Esophagus squamous epithelium (tissue), 5 donors: Measurements from ENCODE around the gene EMC8. TPM values are rescaled to one million over a fixed set of nuclear protein-coding genes. Genes with fewer than 3 reads are reported as not detected.

Source experiments
- DNase-seq: peaks from one replicate; lab custom pipeline; 2025; lab: John Stamatoyannopoulos, UW
- H3K27ac ChIP-seq, 4 donors: fragments of 200-600 bp; sonication (generic); one replicate each; pipeline ENCODE4 v1.5.1; 2016 to 2019; ENCODE audit warnings: mild to moderate bottlenecking in 1 of 4
- H3K27me3 ChIP-seq, 4 donors: fragments of 200-600 bp; sonication (generic); 1 replicate in 3 of 4; 2 replicates in 1 of 4; pipeline versions ENCODE4 v1.5.1 to v1.6.0; 2017 to 2021; ENCODE audit warnings: antibody characterized with exemption in 1 of 4
- H3K36me3 ChIP-seq, 3 donors: fragments of 200-600 bp; sonication (generic); one replicate each; pipeline ENCODE4 v1.5.1; 2016 to 2019
- H3K4me1 ChIP-seq, 3 donors: fragments of 200-600 bp; sonication (generic); one replicate each; pipeline ENCODE4 v1.5.1; 2017 to 2019
- H3K4me3 ChIP-seq, 4 donors: fragments of 200-600 bp; sonication (generic); 1 replicate in 3 of 4; 2 replicates in 1 of 4; pipeline ENCODE4 v1.5.1; 2016 to 2019; ENCODE audit warnings: mild to moderate bottlenecking in 2 of 4, moderate library complexity in 1 of 4
- H3K9me3 ChIP-seq, 3 donors: fragments of 200-600 bp; sonication (generic); one replicate each; pipeline ENCODE4 v1.5.1; 2016 to 2019
- POLR2A ChIP-seq, 4 donors: fragments of 450-650 bp; IDR thresholded peaks; one replicate each; pipeline ENCODE4 v1.6.1; 2017; ENCODE audit warnings: antibody characterized with exemption in 4 of 4, mild to moderate bottlenecking in 4 of 4, moderate library complexity in 3 of 4
- WGBS, 2 donors: methylation state at CpG; one replicate each; pipeline ENCODE4 v1.1.5; 2018; 5-methylcytosine and 5-hydroxymethylcytosine counted together
- intact Hi-C: fragments of 100-400 bp; cut with DNase I; formaldehyde crosslinking; loops from one replicate; pipeline ENCODE4 v1.15.0; 2022
- total RNA-seq, 4 donors: library from RNA; depleted of rRNA; stranded (reverse); fragments of >200 nt; gene quantifications; one replicate each; pipeline ENCODE4 v1.1.0, GENCODE V29; 2016
- TF ChIP-seq, protein P1 (sequence below), 6 experiments: fragments of 450-650 bp in 4 of 6; fragments of 200-600 bp in 2 of 6; sonication (generic) in 2 of 6; IDR thresholded peaks; one replicate each; pipeline ENCODE4 v1.5.1; 2016 to 2019; ENCODE audit warnings: antibody characterized with exemption in 6 of 6, mild to moderate bottlenecking in 4 of 6, moderate library complexity in 4 of 6
- donor health status: DM: yes; HTN: yes; CAD: no.

Gene EMC8
- total RNA-seq, 4 donors from 2014 or later, result 18.7 to 32.4 (median 23.9) TPM

DNA sequence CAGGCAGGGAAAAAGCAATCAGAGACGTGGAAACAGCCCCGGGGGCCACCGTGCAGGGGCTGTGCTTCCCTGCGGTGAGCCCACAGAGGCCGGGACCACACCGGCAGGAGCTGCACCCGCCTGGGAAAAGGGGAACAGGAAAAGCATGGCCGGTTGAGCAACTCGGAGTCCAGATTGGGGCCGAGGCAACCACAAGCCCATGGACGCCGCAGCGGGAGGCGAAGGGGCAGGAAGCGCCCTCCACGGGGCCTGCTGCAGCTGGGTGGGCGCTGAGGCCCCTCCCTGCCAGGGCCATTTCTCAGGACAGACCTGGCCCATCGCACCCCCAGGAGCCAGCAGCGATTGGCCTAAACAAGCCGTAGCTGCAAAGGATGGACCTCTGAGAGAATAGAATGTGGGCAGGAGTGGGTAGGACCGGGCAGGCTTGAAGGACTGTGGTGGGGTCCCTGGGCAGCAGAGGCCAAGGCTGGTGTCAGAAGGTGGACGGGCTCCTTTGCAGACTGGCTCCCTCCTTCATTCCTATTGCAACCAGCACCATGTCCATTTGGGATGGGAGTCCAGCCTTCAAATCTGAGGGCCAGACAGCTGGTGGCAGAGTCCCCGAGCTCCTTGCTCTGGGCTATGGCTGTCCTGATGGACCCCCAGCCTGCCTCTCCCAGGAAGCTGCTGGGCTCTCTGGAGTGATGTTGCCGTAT, 30.6 kb upstream of the EMC8 start:
- DNase-seq, result no peak
- Histone ChIP-seq H3K36me3 (no peaks in the 10 kb centered on the region), H3K27me3 (peaks cover 0 to 59% (median 0%) of the 10 kb centered on the region in 4 donors), H3K4me3 (no peak overlapping the region), H3K27ac (no peak overlapping the region), H3K9me3 (no peaks in the 10 kb centered on the region), H3K4me1 (no peaks in the 10 kb centered on the region)
- intact Hi-C loops, result loop anchor here (10.0 kb wide), 2 partner anchors 155 to 695 kb away; no protein-coding TSS in a partner anchor
- TF ChIP-seq POLR2A (IDR thresholded peaks at IDR 0.05), result no peak
- TF ChIP-seq, protein P1, sequence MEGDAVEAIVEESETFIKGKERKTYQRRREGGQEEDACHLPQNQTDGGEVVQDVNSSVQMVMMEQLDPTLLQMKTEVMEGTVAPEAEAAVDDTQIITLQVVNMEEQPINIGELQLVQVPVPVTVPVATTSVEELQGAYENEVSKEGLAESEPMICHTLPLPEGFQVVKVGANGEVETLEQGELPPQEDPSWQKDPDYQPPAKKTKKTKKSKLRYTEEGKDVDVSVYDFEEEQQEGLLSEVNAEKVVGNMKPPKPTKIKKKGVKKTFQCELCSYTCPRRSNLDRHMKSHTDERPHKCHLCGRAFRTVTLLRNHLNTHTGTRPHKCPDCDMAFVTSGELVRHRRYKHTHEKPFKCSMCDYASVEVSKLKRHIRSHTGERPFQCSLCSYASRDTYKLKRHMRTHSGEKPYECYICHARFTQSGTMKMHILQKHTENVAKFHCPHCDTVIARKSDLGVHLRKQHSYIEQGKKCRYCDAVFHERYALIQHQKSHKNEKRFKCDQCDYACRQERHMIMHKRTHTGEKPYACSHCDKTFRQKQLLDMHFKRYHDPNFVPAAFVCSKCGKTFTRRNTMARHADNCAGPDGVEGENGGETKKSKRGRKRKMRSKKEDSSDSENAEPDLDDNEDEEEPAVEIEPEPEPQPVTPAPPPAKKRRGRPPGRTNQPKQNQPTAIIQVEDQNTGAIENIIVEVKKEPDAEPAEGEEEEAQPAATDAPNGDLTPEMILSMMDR (IDR thresholded peaks at IDR 0.05), result no peak
- 61 to 69% methylated on average over 9 to 11 of the region's 24 CpGs for whole genome bisulfite sequencing, 2 donors

DNA sequence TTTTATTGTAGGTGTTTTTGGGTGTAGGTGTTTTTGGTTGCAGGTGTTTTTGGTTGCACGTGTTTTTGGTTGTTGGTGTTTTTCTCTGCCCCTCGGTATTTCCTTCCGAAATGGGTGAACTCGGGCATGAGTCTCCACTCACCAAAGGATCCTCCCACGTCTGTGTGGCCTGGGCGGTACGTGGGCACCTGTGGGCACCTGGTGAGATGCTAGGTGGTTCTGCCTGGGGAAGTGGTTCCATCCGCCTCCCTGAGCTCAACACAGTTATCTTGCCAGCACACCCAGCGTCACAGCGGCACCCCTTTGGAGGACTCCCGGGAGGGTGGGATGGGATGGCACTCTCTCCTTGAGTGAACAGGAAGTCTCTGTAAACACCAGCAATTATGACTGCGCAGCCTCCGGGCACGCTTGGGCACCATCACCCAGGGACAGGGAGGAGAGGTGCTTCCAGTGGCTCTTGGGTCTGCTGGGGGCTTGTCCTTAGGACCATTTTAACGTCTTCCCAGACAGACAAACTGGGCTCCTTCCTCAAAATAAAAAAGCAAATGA, 29.9 kb upstream of the EMC8 start:
- intact Hi-C loops, result loop anchor here (10.0 kb wide), 2 partner anchors 156 to 696 kb away; no protein-coding TSS in a partner anchor
- no peak for DNase-seq
- no peaks in the 10 kb centered on the region for H3K36me3 ChIP-seq
- H3K4me3 ChIP-seq, result no peak overlapping the region
- WGBS, 2 donors, result 62 to 66% methylated on average over 7 to 9 of the region's 15 CpGs
- H3K9me3 ChIP-seq, result no peaks in the 10 kb centered on the region
- TF ChIP-seq, protein P1 (IDR thresholded peaks at IDR 0.05), result no peak
- no peak for TF ChIP-seq POLR2A (IDR thresholded peaks at IDR 0.05)
- no peak overlapping the region for H3K27ac ChIP-seq
- no peaks in the 10 kb centered on the region for H3K4me1 ChIP-seq
- peaks cover 0 to 54% (median 0%) of the 10 kb centered on the region in 4 donors for H3K27me3 ChIP-seq

DNA sequence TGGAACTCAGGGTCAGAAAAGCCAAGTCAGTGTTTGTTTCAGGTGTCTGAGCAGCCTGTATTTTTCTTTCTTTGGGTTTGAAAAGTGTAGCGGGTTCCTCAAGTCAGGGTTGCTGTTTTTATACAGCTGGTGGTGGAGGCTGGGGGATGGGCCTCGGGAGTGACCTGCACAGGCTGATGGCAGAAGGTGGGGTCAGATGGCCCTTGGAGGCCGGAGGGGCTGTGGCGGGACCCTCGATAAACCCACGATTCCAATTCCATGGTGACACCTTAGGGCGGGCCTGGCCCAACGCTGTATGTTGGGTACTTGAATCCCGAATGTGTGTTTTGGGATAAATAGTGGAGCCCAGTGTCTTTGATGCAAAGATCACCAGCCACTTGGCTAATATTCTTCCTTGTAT, 28.8 kb upstream of the EMC8 start:
- TF ChIP-seq, protein P1 (IDR thresholded peaks at IDR 0.05), result no peak
- TF ChIP-seq POLR2A (IDR thresholded peaks at IDR 0.05), result no peak

DNA sequence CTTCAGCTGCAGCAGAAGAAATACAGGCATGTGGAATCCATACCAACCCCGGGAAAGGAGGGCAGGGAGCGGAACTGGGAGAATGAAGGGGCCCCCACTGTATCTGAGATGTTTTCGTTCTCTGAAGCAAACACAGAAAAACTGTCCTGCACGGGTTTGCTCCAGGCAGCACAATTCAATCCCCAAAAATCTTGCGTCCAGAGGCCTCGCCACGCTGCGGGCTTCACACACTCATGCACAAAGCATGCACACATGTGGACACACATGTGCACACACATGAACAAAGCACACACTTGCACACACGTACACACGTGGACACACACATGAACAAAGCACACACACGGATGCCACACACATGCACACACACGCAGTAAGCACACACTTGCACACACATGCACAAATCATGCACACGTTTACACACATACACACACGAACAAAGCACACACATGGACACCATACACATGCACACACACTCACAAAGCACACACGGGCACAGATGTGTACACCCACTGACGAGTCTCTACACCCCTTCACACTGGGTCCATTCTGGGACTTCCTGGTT, 27.4 kb upstream of the EMC8 start:
- no peak overlapping the region for H3K27ac ChIP-seq
- no peak for DNase-seq
- peaks cover 0 to 40% (median 0%) of the 10 kb centered on the region in 4 donors for H3K27me3 ChIP-seq
- intact Hi-C loops, result loop anchor here (10.0 kb wide), 2 partner anchors 158 to 698 kb away; no protein-coding TSS in a partner anchor
- H3K4me3 ChIP-seq, result no peak overlapping the region
- peaks cover 0 to 3% (median 0%) of the 10 kb centered on the region in 3 donors for H3K4me1 ChIP-seq
- 79 to 89% methylated on average over 16 of the region's 16 CpGs for WGBS, 2 donors
- H3K9me3 ChIP-seq, result no peaks in the 10 kb centered on the region
- TF ChIP-seq, protein P1 (IDR thresholded peaks at IDR 0.05), result no peak
- no peak for TF ChIP-seq POLR2A (IDR thresholded peaks at IDR 0.05)
- H3K36me3 ChIP-seq, result no peaks in the 10 kb centered on the region

More for the DNA sequence above, 28.8 kb upstream of the EMC8 start:
- Histone ChIP-seq H3K4me1 (no peaks in the 10 kb centered on the region), H3K27me3 (peaks cover 0 to 48% (median 0%) of the 10 kb centered on the region in 4 donors), H3K9me3 (no peaks in the 10 kb centered on the region), H3K4me3 (no peak overlapping the region), H3K27ac (no peak overlapping the region), H3K36me3 (no peaks in the 10 kb centered on the region)
- no peak for DNase-seq
- intact Hi-C loops, result loop anchor here (10.0 kb wide), 2 partner anchors 157 to 697 kb away; no protein-coding TSS in a partner anchor
- WGBS, 2 donors, result 55 to 72% methylated on average over 6 to 9 of the region's 9 CpGs
